ENCODE measurements around the gene AHDC1. TPM values are rescaled to one million over a fixed set of nuclear protein-coding genes. Genes with fewer than 3 reads are reported as not detected.

AHDC1 gene
- total and polyA plus RNA-seq, 2 of the 13 experiments (the other 11 are each of a cell fraction or from before 2014, with no cell fraction given), result 1.0 to 2.7 TPM

GRCh38 chr1:27542463-27543273, 61.3 kb downstream of the AHDC1 start (continued):
- TF ChIP-seq PRDM10 (CRISPR knock-in tag; IDR thresholded peaks at IDR 0.05; ENCODE audit: low read depth) (peak; percentile 59; the same call in 1 of the 2 replicates), ZNF564 (CRISPR knock-in tag; IDR thresholded peaks at IDR 0.05) (no peak), ZBTB7A (CRISPR knock-in tag; IDR thresholded peaks at IDR 0.05) (no peak), NFIB (CRISPR knock-in tag; IDR thresholded peaks at IDR 0.05; ENCODE audit: borderline replicate concordance) (no peak), SAP130 (CRISPR knock-in tag; IDR thresholded peaks at IDR 0.05; ENCODE audit: low read depth) (peak; percentile 88), CBFB (CRISPR knock-in tag; IDR thresholded peaks at IDR 0.05) (no peak), NFKBIZ (CRISPR knock-in tag; IDR thresholded peaks at IDR 0.05) (peak; percentile 10; the same call in 1 of the 2 replicates), FOXP4 (CRISPR knock-in tag; IDR thresholded peaks at IDR 0.05) (peak; percentile 11; the same call in 1 of the 2 replicates), ZNF772 (CRISPR knock-in tag; IDR thresholded peaks at IDR 0.05) (peak; percentile 51; the same call in 1 of the 2 replicates), ZNF333 (CRISPR knock-in tag; IDR thresholded peaks at IDR 0.05; ENCODE audit: borderline replicate concordance) (peak; percentile 74; the same call in 1 of the 2 replicates), ZBTB3 (CRISPR knock-in tag; IDR thresholded peaks at IDR 0.05; ENCODE audit: borderline replicate concordance, low read depth) (0 out of 2 replicates have a peak, but pooled peaks have one; percentile 62), KDM2A (CRISPR knock-in tag; IDR thresholded peaks at IDR 0.05; ENCODE audit: borderline replicate concordance, low read depth) (peak; percentile 49; the same call in 1 of the 2 replicates), REPIN1 (CRISPR knock-in tag; IDR thresholded peaks at IDR 0.05; ENCODE audit: borderline replicate concordance, low read depth) (0 out of 2 replicates have a peak, but pooled peaks have one; percentile 75), PCBP2 (optimal IDR thresholded peaks at IDR 0.05; ENCODE audit: low read depth, low read length, poor library complexity, severe bottlenecking) (no peak), TRAFD1 (CRISPR knock-in tag; IDR thresholded peaks at IDR 0.05; ENCODE audit: borderline replicate concordance) (no peak), HMG20B (CRISPR knock-in tag; conservative IDR thresholded peaks at IDR 0.05) (0 out of 2 replicates have a peak, but pooled peaks have one; percentile 28), ZNF550 (CRISPR knock-in tag; IDR thresholded peaks at IDR 0.05; ENCODE audit: borderline replicate concordance) (no peak), SNAPC5 (CRISPR knock-in tag; IDR thresholded peaks at IDR 0.05; ENCODE audit: borderline replicate concordance) (no peak), ZNF235 (CRISPR knock-in tag; IDR thresholded peaks at IDR 0.05; ENCODE audit: borderline replicate concordance) (no peak; the same call in 1 of the 2 replicates), ADNP (CRISPR knock-in tag; IDR thresholded peaks at IDR 0.05) (no peak), SNAPC2 (CRISPR knock-in tag; IDR thresholded peaks at IDR 0.05) (peak; percentile 37; the same call in 1 of the 2 replicates)

Data from HepG2 (cell line).